Heart left ventricle (tissue), 16 donors: Measurements from ENCODE around the gene CHMP4B. TPM values are rescaled to one million over a fixed set of nuclear protein-coding genes. Genes with fewer than 3 reads are reported as not detected.

Experiments used
- ATAC-seq, 4 donors: fragments of 200-7000 bp; cut with Tn5 transposase; one replicate each; pipeline ENCODE4 v1.9.1; 2020 to 2022; ENCODE audit warnings: moderate library complexity in 4 of 4, mild to moderate bottlenecking in 3 of 4, moderate number of reproducible peaks in 1 of 4
- DNase-seq, 5 donors: peaks; one replicate each; pipeline ENCODE4 v3.0.0-alpha.2; 2020
- H3K27ac ChIP-seq, 12 donors: fragments of 200-600 bp; sonication (generic) in 4 of 12; one replicate each; pipeline versions ENCODE4 v1.5.0 to v1.8.0; 2016 to 2022; ENCODE audit warnings: mild to moderate bottlenecking in 2 of 12
- H3K27me3 ChIP-seq, 9 donors: fragments of 200-600 bp; sonication (generic) in 2 of 9; one replicate each; pipeline versions ENCODE4 v1.5.1 to v1.8.0; 2016 to 2022; ENCODE audit warnings: mild to moderate bottlenecking in 3 of 9
- H3K36me3 ChIP-seq, 9 donors: fragments of 200-600 bp; sonication (generic) in 2 of 9; one replicate each; pipeline versions ENCODE4 v1.5.0 to v1.8.0; 2018 to 2022; ENCODE audit warnings: mild to moderate bottlenecking in 2 of 9
- H3K4me1 ChIP-seq, 12 donors: fragments of 200-600 bp; sonication (generic) in 4 of 12; one replicate each; pipeline versions ENCODE4 v1.5.0 to v1.8.0; 2016 to 2022; ENCODE audit warnings: mild to moderate bottlenecking in 3 of 12
- H3K4me3 ChIP-seq, 12 donors: fragments of 200-600 bp; sonication (generic) in 4 of 12; one replicate each; pipeline versions ENCODE4 v1.5.0 to v1.8.0; 2017 to 2022; ENCODE audit warnings: mild to moderate bottlenecking in 9 of 12, moderate library complexity in 4 of 12
- H3K9me3 ChIP-seq, 12 donors: fragments of 200-600 bp; sonication (generic) in 4 of 12; one replicate each; pipeline versions ENCODE4 v1.5.0 to v1.8.0; 2016 to 2022; ENCODE audit warnings: mild to moderate bottlenecking in 1 of 12
- CTCF ChIP-seq, 12 donors: fragments of 200-600 bp; sonication (generic) in 4 of 12; IDR thresholded peaks; one replicate each; pipeline versions ENCODE4 v1.5.0 to v1.8.0; 2018 to 2022; ENCODE audit warnings: antibody characterized with exemption in 12 of 12, mild to moderate bottlenecking in 5 of 12
- POLR2A ChIP-seq, 2 donors: fragments of 450-650 bp; IDR thresholded peaks; one replicate each; pipeline ENCODE4 v1.6.1; 2017; ENCODE audit warnings: antibody characterized with exemption in 2 of 2, mild to moderate bottlenecking in 2 of 2, moderate library complexity in 2 of 2
- WGBS, 4 donors: extraction: QIAGEN DNeasy Blood & Tissue Kit in 2 of 4; methylation state at CpG; one replicate each; pipeline versions ENCODE4 v1.1.5 to v1.1.7; 2013 to 2018; 5-methylcytosine and 5-hydroxymethylcytosine counted together
- intact Hi-C, 10 donors: fragments of 100-400 bp; cut with DNase I; formaldehyde crosslinking; loops; one replicate each; pipeline versions ENCODE4 v1.11.1 to v1.14.2; 2022
- polyA plus RNA-seq, 2 donors: library from polyadenylated mRNA; stranded (reverse); fragments of 200-250 nt; gene quantifications; one replicate each; pipeline ENCODE4 v1.2.3, GENCODE V29; 2013
- total RNA-seq, 9 donors: library from RNA; depleted of rRNA in 2 of 9; stranded (reverse); fragments of >200 nt in 2 of 9; fragmentation: NEBNext Ultra II Directional in 3 of 9; extraction: Animal tissue kit (Norgen Biotek cat#: 25700) in 3 of 9; gene quantifications; one replicate each; pipeline versions ENCODE4 v1.1.0 to v1.2.4, GENCODE V29; 2016 to 2023
- donor health status: ischemic (EF 13 %, LVEDD 7.1; RV severe dilation, severe dysfunction).
- donor health status: healthy with polysubstance abuse.
- donor health status: DM: no; HTN: yes; CAD: no.
- donor health status: DM: no; HTN: no; CAD: no.
- donor health status: ischemic (EF 25% LVEDD 6.9; RV normal size, moderate dysfunction).
- donor health status: ischemic (EF 25% LVEDD 5.7; RV mildly dilated, moderate dysfunction).
- donor health status: healthy.
- donor health status: DM: yes; HTN: yes; CAD: no.
- donor health status: ischemic (EF 35%, LVEDD 5.7; RV mildly dilated, moderate dysfunction).
- donor health status: nonischemic (EF 11% LVEDD 7.7; RV severe dilation, severe dysfunction).
- donor health status: DM: yes; HTN: yes; CAD: no.
- donor health status: PGD.
- donor health status: ischemic (EF 29% LVEDD 5.4; RV normal size, mild dysfunction).
- donor health status: nonischemic (EF 23%, LVEDD 6.1; RV moderate dilation, normal function).

Gene CHMP4B
- total and polyA plus RNA-seq, 11 donors, result 46.2 to 233 (median 112) TPM

GRCh38 chr20:33847006-33847405 lies 35.9 kb downstream of the CHMP4B start:
- Histone ChIP-seq H3K27ac (no peak overlapping the region), H3K4me1 (peaks cover 9 to 55% (median 47%) of the 10 kb centered on the region in 12 donors), H3K36me3 (peaks cover 0 to 41% (median 35%) of the 10 kb centered on the region in 9 donors), H3K27me3 (no peaks in the 10 kb centered on the region), H3K9me3 (no peaks in the 10 kb centered on the region), H3K4me3 (no peak overlapping the region)
- no peak for DNase-seq
- intact Hi-C loops, result loop anchor here in 1 of 10 donors (10.0 kb wide), 1 partner anchor 52 kb away; no protein-coding TSS in a partner anchor
- ATAC-seq, result no peak
- TF ChIP-seq CTCF (IDR thresholded peaks at IDR 0.05) (no peak), POLR2A (IDR thresholded peaks at IDR 0.05) (no peak)

GRCh38 chr20:33848391-33848790 lies 37.2 kb downstream of the CHMP4B start:
- no peaks in the 10 kb centered on the region for H3K9me3 ChIP-seq
- H3K27ac ChIP-seq, result no peak overlapping the region
- DNase-seq (no peak), ATAC-seq (no peak)
- 95 to 96% (median 96%) methylated on average over 11 to 19 of the region's 19 CpGs for WGBS, 4 donors
- H3K4me3 ChIP-seq, result no peak overlapping the region
- intact Hi-C loops, result loop anchor here in 1 of 10 donors (10.0 kb wide), 1 partner anchor 54 kb away; no protein-coding TSS in a partner anchor
- peaks cover 7 to 41% (median 33%) of the 10 kb centered on the region in 12 donors for H3K4me1 ChIP-seq
- H3K36me3 ChIP-seq, result peaks cover 2 to 54% (median 49%) of the 10 kb centered on the region in 9 donors
- no peak for TF ChIP-seq POLR2A (IDR thresholded peaks at IDR 0.05)
- no peak for TF ChIP-seq CTCF (IDR thresholded peaks at IDR 0.05)
- no peaks in the 10 kb centered on the region for H3K27me3 ChIP-seq

GRCh38 chr20:33850159-33850558 lies 39.0 kb downstream of the CHMP4B start:
- no peak for TF ChIP-seq CTCF (IDR thresholded peaks at IDR 0.05)
- no peak for TF ChIP-seq POLR2A (IDR thresholded peaks at IDR 0.05)
- H3K4me3 ChIP-seq, result no peak overlapping the region
- no peaks in the 10 kb centered on the region for H3K27me3 ChIP-seq
- no peak for DNase-seq
- H3K4me1 ChIP-seq, result peaks cover 0 to 28% (median 20%) of the 10 kb centered on the region in 12 donors
- ATAC-seq, result no peak
- peaks cover 2 to 71% (median 65%) of the 10 kb centered on the region in 9 donors for H3K36me3 ChIP-seq
- no peaks in the 10 kb centered on the region for H3K9me3 ChIP-seq
- intact Hi-C loops, result loop anchor here in 1 of 10 donors (5.0 kb wide), 1 partner anchor 63 kb away; no protein-coding TSS in a partner anchor
- WGBS, 4 donors, result 93 to 100% (median 95%) methylated on average over 3 of the region's 3 CpGs
- H3K27ac ChIP-seq, result no peak overlapping the region

GRCh38 chr20:33851842-33852466 lies 40.8 kb downstream of the CHMP4B start:
- Histone ChIP-seq H3K27me3 (no peaks in the 10 kb centered on the region), H3K27ac (no peak overlapping the region), H3K36me3 (peaks cover 5 to 88% (median 80%) of the 10 kb centered on the region in 9 donors), H3K9me3 (no peaks in the 10 kb centered on the region), H3K4me1 (peaks cover 0 to 14% (median 5%) of the 10 kb centered on the region in 12 donors), H3K4me3 (no peak overlapping the region)
- no peak for ATAC-seq
- DNase-seq, result no peak
- 93 to 95% (median 95%) methylated on average over 13 of the region's 13 CpGs for WGBS, 4 donors
- intact Hi-C loops, result loop anchor here in 1 of 10 donors (5.0 kb wide), 1 partner anchor 65 kb away; no protein-coding TSS in a partner anchor
- no peak for TF ChIP-seq POLR2A (IDR thresholded peaks at IDR 0.05)
- no peak for TF ChIP-seq CTCF (IDR thresholded peaks at IDR 0.05)
